GM12878 (cell line): Measurements from ENCODE around the gene ADGRV1. TPM values are rescaled to one million over a fixed set of nuclear protein-coding genes. Genes with fewer than 3 reads are reported as not detected.

Source experiments
- ATAC-seq: fragments of 200-7000 bp; cut with Tn5 transposase; 3 replicates; pipeline ENCODE4 v1.9.1; 2020; ENCODE audit warnings: mild to moderate bottlenecking, moderate library complexity
- BruUV-seq: library from RNA; stranded (reverse); fragments of 400-500 nt; replicated peaks from 2 replicates; lab custom pipeline; 2021; lab: Mats Ljungman, UMichigan
- CTCF ChIA-PET: fragments of 300-600 bp; sonication (Branson Sonifier 250); formaldehyde crosslinking; extraction: SDS; loops from one replicate; lab custom pipeline; 2021; ENCODE audit warnings: inconsistent platforms; lab: Yijun Ruan, JAX
- POLR2A ChIA-PET: fragments of 350-600 bp; formaldehyde crosslinking; extraction: SDS; loops from one replicate; lab custom pipeline; 2021; ENCODE audit warnings: inconsistent platforms; lab: Charles Lee
- RAD21 ChIA-PET: fragments of 300-600 bp; sonication (Branson Sonifier 250); formaldehyde crosslinking; loops from one replicate; lab custom pipeline; 2023; ENCODE audit warnings: antibody characterized with exemption; ENCODE audit not compliant: unreplicated experiment; lab: Charles Lee
- SMC1A ChIA-PET: fragments of 300-600 bp; sonication (Branson Sonifier 250); formaldehyde crosslinking; loops from one replicate; lab custom pipeline; 2023; ENCODE audit not compliant: unreplicated experiment, uncharacterized antibody; lab: Charles Lee
- DNase-seq: peaks from one replicate; pipeline ENCODE4 v3.0.0-alpha.2; 2011; ENCODE audit warnings: low read depth, low spot score
- FAIRE-seq: peaks from 3 replicates; lab custom pipeline; 2011; peaks lifted over from hg19 to GRCh38; lab: Jason Lieb, UNC
- H2AFZ ChIP-seq: 2 replicates; pipeline ENCODE4 v1.6.0; 2011; ENCODE audit warnings: low read depth, low read length, control low read depth; ENCODE audit not compliant: control insufficient read depth
- H3K27ac ChIP-seq: 2 replicates; pipeline ENCODE4 v1.5.1; 2011; ENCODE audit warnings: control low read depth; ENCODE audit not compliant: control insufficient read depth, insufficient read depth
- H3K27me3 ChIP-seq, 2 experiments: replicated peaks in 1 of 2; 2 replicates each; pipeline versions ENCODE4 v1.6.0 to v1.6.1; 2011; ENCODE audit warnings: low read length in 1 of 2; ENCODE audit not compliant: control insufficient read depth in 2 of 2, insufficient read depth in 2 of 2
- H3K36me3 ChIP-seq, 2 experiments: 2 replicates each; pipeline ENCODE4 v1.5.1; 2011; ENCODE audit warnings: low read length in 1 of 2; ENCODE audit not compliant: control insufficient read depth in 2 of 2, insufficient read depth in 2 of 2
- H3K4me1 ChIP-seq: 2 replicates; pipeline ENCODE4 v1.6.1; 2011; ENCODE audit warnings: mild to moderate bottlenecking, low read length, moderate library complexity, mixed read lengths; ENCODE audit not compliant: control insufficient read depth, insufficient read depth
- H3K4me2 ChIP-seq: 2 replicates; pipeline ENCODE4 v1.6.0; 2011; ENCODE audit warnings: control low read depth; ENCODE audit not compliant: control insufficient read depth, insufficient read depth
- H3K4me3 ChIP-seq: fragments of 200-600 bp; sonication (generic); 2 replicates; pipeline ENCODE4 v1.5.1; 2016
- H3K79me2 ChIP-seq: 2 replicates; pipeline ENCODE4 v1.6.0; 2011; ENCODE audit warnings: low read length; ENCODE audit not compliant: control insufficient read depth, insufficient read depth
- H3K9ac ChIP-seq: 2 replicates; pipeline ENCODE4 v1.8.0; 2011; ENCODE audit warnings: low read length, control low read depth, mixed read lengths; ENCODE audit not compliant: control insufficient read depth, insufficient read depth
- H3K9me3 ChIP-seq: replicated peaks from 3 replicates; pipeline ENCODE4 v1.5.1; 2011; ENCODE audit warnings: mild to moderate bottlenecking, low read length; ENCODE audit not compliant: control insufficient read depth, insufficient read depth
- H4K20me1 ChIP-seq: 2 replicates; pipeline ENCODE4 v1.6.0; 2011; ENCODE audit not compliant: control insufficient read depth, insufficient read depth
- CEBPZ ChIP-seq: fragments of 150-350 bp; IDR thresholded peaks from 2 replicates; pipeline ENCODE4 v1.6.1; 2016; ENCODE audit warnings: low read depth, low read length
- E2F8 ChIP-seq: fragments of 450-650 bp; IDR thresholded peaks from 2 replicates; pipeline ENCODE4 v1.6.1; 2018; ENCODE audit warnings: mild to moderate bottlenecking, low read depth, moderate library complexity; ENCODE audit not compliant: partially characterized antibody
- EP300 ChIP-seq, 2 experiments: fragments of 150-350 bp in 1 of 2; IDR thresholded peaks; 2 replicates each; pipeline ENCODE4 v1.6.1; 2011 to 2012; ENCODE audit warnings: low read depth in 2 of 2, low read length in 2 of 2, borderline replicate concordance in 1 of 2, improper control_type of control experiment in 1 of 2, inconsistent platforms in 1 of 2; ENCODE audit not compliant: control insufficient read depth in 1 of 2
- ESRRA ChIP-seq: IDR thresholded peaks from 2 replicates; pipeline ENCODE4 v1.6.1; 2012; ENCODE audit warnings: mild to moderate bottlenecking, low read length, improper control_type of control experiment
- FOXK2 ChIP-seq: fragments of 450-650 bp; IDR thresholded peaks from 2 replicates; pipeline ENCODE4 v1.6.1; 2017; ENCODE audit warnings: mild to moderate bottlenecking, moderate library complexity
- GABPA ChIP-seq: IDR thresholded peaks from 2 replicates; pipeline ENCODE4 v1.6.1; 2014; ENCODE audit warnings: antibody characterized with exemption, low read depth, mild to moderate bottlenecking, inconsistent platforms
- GATAD2B ChIP-seq: fragments of 450-650 bp; conservative IDR thresholded peaks from 2 replicates; pipeline ENCODE4 v1.6.1; 2017; ENCODE audit warnings: low read depth, mild to moderate bottlenecking, moderate library complexity
- IKZF1 ChIP-seq: fragments of 450-650 bp; conservative IDR thresholded peaks from 2 replicates; pipeline ENCODE4 v1.6.1; 2017; ENCODE audit warnings: antibody characterized with exemption, mild to moderate bottlenecking
- JUNB ChIP-seq: IDR thresholded peaks from 2 replicates; pipeline ENCODE4 v1.6.1; 2016; ENCODE audit warnings: antibody characterized with exemption, mild to moderate bottlenecking
- NFXL1 ChIP-seq: fragments of 450-650 bp; IDR thresholded peaks from 2 replicates; pipeline ENCODE4 v1.6.1; 2017; ENCODE audit warnings: antibody characterized with exemption, mild to moderate bottlenecking, borderline replicate concordance
- NFYB ChIP-seq: IDR thresholded peaks from 2 replicates; pipeline ENCODE4 v1.6.1; 2011; ENCODE audit warnings: low read depth, mild to moderate bottlenecking, low read length, improper control_type of control experiment, moderate library complexity; ENCODE audit not compliant: insufficient read depth
- RCOR1 ChIP-seq: conservative IDR thresholded peaks from 2 replicates; pipeline ENCODE4 v1.6.1; 2012; ENCODE audit warnings: low read depth, low read length, improper control_type of control experiment
- TCF7 ChIP-seq: IDR thresholded peaks from 2 replicates; pipeline ENCODE4 v1.6.1; 2014; ENCODE audit warnings: antibody characterized with exemption, borderline replicate concordance
- WGBS: methylation state at CpG from one replicate; pipeline ENCODE4 v1.1.6; 2016; ENCODE audit warnings: low lambda C conversion rate; ENCODE audit not compliant: insufficient replicate concordance, insufficient coverage; ENCODE audit errors: missing lambda C conversion rate; 5-methylcytosine and 5-hydroxymethylcytosine counted together
- in situ Hi-C: fragments of 300-500 bp; cut with MboI; formaldehyde crosslinking; loops from 9 replicates; pipeline ENCODE4 v1.14.3; 2018; ENCODE audit warnings: mixed read lengths
- intact Hi-C: fragments of 100-400 bp; cut with micrococcal nuclease; formaldehyde crosslinking; loops from one replicate; pipeline ENCODE4 v1.14.2; 2022; ENCODE audit not compliant: unreplicated experiment
- polyA plus RNA-seq, 11 experiments: library from polyadenylated mRNA; depleted of rRNA in 4 of 11; unstranded in 6 of 11; stranded (reverse) in 5 of 11; fragments of >200 nt; fragmentation: Nextera tagmentation in 4 of 11; fragmentation: Illumina TruSeq in 1 of 11; extraction: Ambion mirVana in 4 of 11; extraction: Trizol in 1 of 11; gene quantifications; 1 replicate in 1 of 11; 2 replicates in 10 of 11; pipeline versions ENCODE4 v1.2.1 to v1.2.3, GENCODE V29; 2011 to 2016; ENCODE audit warnings: inconsistent platforms in 2 of 11, missing spikeins in 2 of 11, low read depth in 1 of 11
- total RNA-seq, 4 experiments: library from RNA; depleted of rRNA in 3 of 4; stranded (reverse); fragments of >200 nt in 3 of 4; fragmentation: Illumina TruSeq in 1 of 4; extraction: Trizol in 1 of 4; gene quantifications; 2 replicates each; pipeline versions ENCODE4 v1.2.1 to v1.2.3, GENCODE V29; 2013 to 2021
- TF ChIP-seq, protein P1 (sequence below): IDR thresholded peaks from 2 replicates; pipeline ENCODE4 v1.6.1; 2011; ENCODE audit warnings: borderline replicate concordance, low read depth, mild to moderate bottlenecking, moderate library complexity, low read length; ENCODE audit not compliant: insufficient read depth, poor library complexity, severe bottlenecking
- TF ChIP-seq, protein P2 (sequence below): fragments of 450-650 bp; IDR thresholded peaks from 2 replicates; pipeline ENCODE4 v1.6.1; 2014; ENCODE audit warnings: mild to moderate bottlenecking

The ADGRV1 gene
- total and polyA plus RNA-seq, 10 of the 15 experiments (the other 5 are each of a cell fraction or from before 2014, with no cell fraction given), result 0.04 to 8.1 (median 0.16) TPM; not detected in 1

DNA sequence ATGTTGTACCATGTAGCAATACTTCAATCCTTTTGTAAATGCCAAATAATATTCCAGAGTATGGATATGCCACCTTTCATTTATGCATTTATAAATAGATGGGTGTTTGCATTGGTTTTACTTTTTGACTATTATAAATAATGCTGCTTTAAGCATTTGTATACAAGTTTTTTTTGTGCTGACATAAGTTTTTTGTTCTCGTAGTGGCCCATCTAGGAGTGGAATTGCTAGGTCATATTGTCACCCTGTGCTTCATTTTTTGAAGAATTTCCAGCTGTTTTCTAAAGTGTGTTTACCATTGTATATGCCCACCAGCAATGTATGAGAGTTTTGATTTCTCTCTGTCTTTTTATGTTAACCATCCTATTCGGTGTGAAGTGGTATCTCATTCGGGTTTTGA, 6.9 kb downstream of the ADGRV1 start (continued):
- no peak for TF ChIP-seq NFYB
- TF ChIP-seq EP300 (IDR thresholded peaks at IDR 0.05; ENCODE audit: borderline replicate concordance in 1 of 2, control insufficient read depth in 1 of 2, low read depth in 2 of 2, low read length in 2 of 2), result no peak
- TF ChIP-seq RCOR1, result no peak
- TF ChIP-seq, all 136 proteins: peak for 0

DNA sequence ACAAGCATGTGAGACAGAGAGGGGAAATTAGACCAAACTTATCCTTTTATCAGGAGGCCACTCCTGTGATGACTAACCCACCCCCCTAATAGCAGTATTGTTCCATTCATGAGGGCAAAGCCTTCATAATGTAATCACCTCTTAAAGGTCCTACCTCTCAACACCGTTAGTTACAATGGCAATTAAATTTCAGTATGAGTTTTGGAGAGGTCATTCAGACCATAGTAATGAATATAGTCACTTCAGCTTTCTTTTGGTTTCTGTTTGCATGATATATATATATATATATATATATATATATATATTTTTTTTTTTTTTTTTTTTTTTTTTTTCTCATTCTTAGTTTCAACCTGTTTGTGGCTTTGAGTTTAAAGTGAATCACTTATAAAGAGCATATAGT, 10.5 kb downstream of the ADGRV1 start:
- Histone ChIP-seq H3K79me2 (no peaks in the 10 kb centered on the region), H3K36me3 (no peaks in the 10 kb centered on the region), H3K4me3 (no peak overlapping the region), H2AFZ (no peak overlapping the region), H3K9ac (no peak overlapping the region), H3K4me1 (no peaks in the 10 kb centered on the region), H4K20me1 (no peaks in the 10 kb centered on the region), H3K9me3 (no peaks in the 10 kb centered on the region; the same call in 2 of the 3 replicates), H3K27ac (no peak overlapping the region), H3K4me2 (no peak overlapping the region), H3K27me3 (no peaks in the 10 kb centered on the region)
- FAIRE-seq (no peak), DNase-seq (no peak), ATAC-seq (peak; percentile 43)
- intact Hi-C loops (no loop called here), in situ Hi-C loops (no loop called here)
- POLR2A ChIA-PET, result no interaction called here
- WGBS, result 0% methylated on average over 1 of the region's 1 CpG
- SMC1A ChIA-PET, result no interaction called here
- CTCF ChIA-PET, result no interaction called here
- BruUV-seq, result no TSS peak
- RAD21 ChIA-PET, result no interaction called here
- TF ChIP-seq NFXL1, result no peak
- no peak for TF ChIP-seq ESRRA
- no peak for TF ChIP-seq JUNB
- no peak for TF ChIP-seq E2F8
- TF ChIP-seq GATAD2B, result no peak
- no peak for TF ChIP-seq CEBPZ
- TF ChIP-seq, protein P1, sequence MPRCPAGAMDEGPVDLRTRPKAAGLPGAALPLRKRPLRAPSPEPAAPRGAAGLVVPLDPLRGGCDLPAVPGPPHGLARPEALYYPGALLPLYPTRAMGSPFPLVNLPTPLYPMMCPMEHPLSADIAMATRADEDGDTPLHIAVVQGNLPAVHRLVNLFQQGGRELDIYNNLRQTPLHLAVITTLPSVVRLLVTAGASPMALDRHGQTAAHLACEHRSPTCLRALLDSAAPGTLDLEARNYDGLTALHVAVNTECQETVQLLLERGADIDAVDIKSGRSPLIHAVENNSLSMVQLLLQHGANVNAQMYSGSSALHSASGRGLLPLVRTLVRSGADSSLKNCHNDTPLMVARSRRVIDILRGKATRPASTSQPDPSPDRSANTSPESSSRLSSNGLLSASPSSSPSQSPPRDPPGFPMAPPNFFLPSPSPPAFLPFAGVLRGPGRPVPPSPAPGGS, result no peak
- no peak for TF ChIP-seq IKZF1
- TF ChIP-seq TCF7, result no peak
- TF ChIP-seq GABPA, result no peak
- TF ChIP-seq FOXK2, result no peak
- TF ChIP-seq, protein P2, sequence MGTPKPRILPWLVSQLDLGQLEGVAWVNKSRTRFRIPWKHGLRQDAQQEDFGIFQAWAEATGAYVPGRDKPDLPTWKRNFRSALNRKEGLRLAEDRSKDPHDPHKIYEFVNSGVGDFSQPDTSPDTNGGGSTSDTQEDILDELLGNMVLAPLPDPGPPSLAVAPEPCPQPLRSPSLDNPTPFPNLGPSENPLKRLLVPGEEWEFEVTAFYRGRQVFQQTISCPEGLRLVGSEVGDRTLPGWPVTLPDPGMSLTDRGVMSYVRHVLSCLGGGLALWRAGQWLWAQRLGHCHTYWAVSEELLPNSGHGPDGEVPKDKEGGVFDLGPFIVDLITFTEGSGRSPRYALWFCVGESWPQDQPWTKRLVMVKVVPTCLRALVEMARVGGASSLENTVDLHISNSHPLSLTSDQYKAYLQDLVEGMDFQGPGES, result no peak
